Mucosa of rectum (tissue), 2 donors: ENCODE data around the gene PCDHGA11.
"Not testable (repeated sequence)": the region's sequence is repeated elsewhere in the genome, so short reads cannot be mapped to it uniquely, and the experiment has no call there.

ENCODE experiments used
- H3K27ac ChIP-seq, 2 donors: one replicate each; pipeline ENCODE4 v1.7.0; 2013; ENCODE audit warnings: inconsistent platforms in 2 of 2, low read depth in 2 of 2, low read length in 2 of 2
- H3K27me3 ChIP-seq, 2 donors: one replicate each; pipeline ENCODE4 v1.7.0; 2013; ENCODE audit warnings: low read length in 2 of 2; ENCODE audit not compliant: control insufficient read depth in 2 of 2, insufficient read depth in 2 of 2
- H3K36me3 ChIP-seq, 2 donors: one replicate each; pipeline ENCODE4 v1.7.0; 2013; ENCODE audit warnings: low read length in 2 of 2; ENCODE audit not compliant: control insufficient read depth in 2 of 2, insufficient read depth in 2 of 2
- H3K4me1 ChIP-seq, 2 donors: one replicate each; pipeline ENCODE4 v1.7.0; 2013; ENCODE audit warnings: low read length in 2 of 2, mild to moderate bottlenecking in 1 of 2; ENCODE audit not compliant: control insufficient read depth in 2 of 2, insufficient read depth in 2 of 2
- H3K4me3 ChIP-seq, 2 donors: one replicate each; pipeline ENCODE4 v1.7.0; 2013; ENCODE audit warnings: low read length in 2 of 2
- H3K9ac ChIP-seq, 2 donors: one replicate each; pipeline ENCODE4 v1.7.0; 2013; ENCODE audit warnings: low read length in 2 of 2, low read depth in 1 of 2, mild to moderate bottlenecking in 1 of 2
- H3K9me3 ChIP-seq, 2 donors: one replicate each; pipeline ENCODE4 v1.7.0; 2013; ENCODE audit warnings: low read length in 2 of 2; ENCODE audit not compliant: control insufficient read depth in 2 of 2
- donor health status: healthy.
- donor health status: Normal muscosa, but diverticular disease.

The PCDHGA11 gene

GRCh38 chr5:141387557-141388311 is 33.1 kb upstream of the PCDHGA11 start, which contains the start of gene PCDHGB4:
Gene PCDHGB4 (plus strand): TSS chr5:141387698. CDS start chr5:141387885, 187 bp downstream.
- Histone ChIP-seq H3K4me3 (peak within 1 kb of the TSS in 1 of 2 donors; percentile 29), H3K9me3 (peaks cover 10 to 46% of the 10 kb centered on the region in 2 donors)
- H3K27ac ChIP-seq, H3K27me3 ChIP-seq, H3K36me3 ChIP-seq, H3K4me1 ChIP-seq, H3K9ac ChIP-seq: not testable (repeated sequence)

- no peaks in the 10 kb centered on the region for H3K4me1 ChIP-seq
These were observed 32.2 kb upstream of the PCDHGA11 start for GRCh38 chr5:141388661-141389060.

GRCh38 chr5:141389153-141390042 is 31.5 kb upstream of the PCDHGA11 start:
- Histone ChIP-seq H3K27me3 (no peaks in the 10 kb centered on the region), H3K4me1 (no peaks in the 10 kb centered on the region), H3K9ac (no peak overlapping the region), H3K4me3 (no peak overlapping the region), H3K9me3 (peaks cover 10 to 48% of the 10 kb centered on the region in 2 donors), H3K27ac (no peak overlapping the region), H3K36me3 (no peaks in the 10 kb centered on the region)

More at GRCh38 chr5:141388661-141389060, 32.2 kb upstream of the PCDHGA11 start:
- no peak overlapping the region for H3K9ac ChIP-seq
- no peaks in the 10 kb centered on the region for H3K36me3 ChIP-seq
- H3K9me3 ChIP-seq: peaks cover 10 to 48% of the 10 kb centered on the region in 2 donors
- no peaks in the 10 kb centered on the region for H3K27me3 ChIP-seq
- H3K27ac ChIP-seq: no peak overlapping the region
- H3K4me3 ChIP-seq: peak overlapping the region in 1 of 2 donors; percentile 29

GRCh38 chr5:141392429-141393198 is 28.2 kb upstream of the PCDHGA11 start, which contains the start of gene PCDHGA8:
Gene PCDHGA8 (plus strand): TSS chr5:141392633. CDS start chr5:141392814, 181 bp downstream.
- Histone ChIP-seq H3K4me1 (no peaks in the 10 kb centered on the region), H3K9ac (no peak within 1 kb of the TSS), H3K4me3 (no peak within 1 kb of the TSS), H3K27me3 (no peaks in the 10 kb centered on the region), H3K36me3 (no peaks in the 10 kb centered on the region), H3K27ac (no peak within 1 kb of the TSS), H3K9me3 (peaks cover 14 to 45% of the 10 kb centered on the region in 2 donors)

- Histone ChIP-seq H3K9ac (no peak overlapping the region), H3K36me3 (no peaks in the 10 kb centered on the region), H3K27ac (no peak overlapping the region), H3K27me3 (no peaks in the 10 kb centered on the region), H3K4me1 (no peaks in the 10 kb centered on the region), H3K4me3 (no peak overlapping the region), H3K9me3 (peaks cover 13 to 43% of the 10 kb centered on the region in 2 donors)
These were observed 27.6 kb upstream of the PCDHGA11 start for GRCh38 chr5:141393267-141393666.

GRCh38 chr5:141394401-141395187 is 26.3 kb upstream of the PCDHGA11 start:
- H3K36me3 ChIP-seq, H3K27me3 ChIP-seq, H3K27ac ChIP-seq, H3K9ac ChIP-seq, H3K4me1 ChIP-seq, H3K4me3 ChIP-seq: not testable (repeated sequence)
- H3K9me3 ChIP-seq: peaks cover 16 to 38% of the 10 kb centered on the region in 2 donors

GRCh38 chr5:141397756-141398551 is 22.9 kb upstream of the PCDHGA11 start, which contains the start of gene PCDHGB5:
Gene PCDHGB5 (plus strand): TSS chr5:141397947. CDS start chr5:141398128, 181 bp downstream.
- not testable (repeated sequence) for H3K9ac ChIP-seq, H3K27ac ChIP-seq, H3K36me3 ChIP-seq, H3K27me3 ChIP-seq, H3K4me1 ChIP-seq
- peaks cover 32 to 39% of the 10 kb centered on the region in 2 donors for H3K9me3 ChIP-seq
- H3K4me3 ChIP-seq: peak within 1 kb of the TSS; percentile 16 to 48

- peak overlapping the region; percentile 5 to 16 for H3K4me3 ChIP-seq
- peaks cover 35 to 36% of the 10 kb centered on the region in 2 donors for H3K9me3 ChIP-seq
- H3K27ac ChIP-seq: no peak overlapping the region
- no peaks in the 10 kb centered on the region for H3K36me3 ChIP-seq
- H3K4me1 ChIP-seq: no peaks in the 10 kb centered on the region
- H3K9ac ChIP-seq: no peak overlapping the region
- peaks cover 0 to 3% of the 10 kb centered on the region in 2 donors for H3K27me3 ChIP-seq
These were observed 22.2 kb upstream of the PCDHGA11 start for GRCh38 chr5:141398608-141399007.
